Esophagus (tissue), 2 donors: Measurements from ENCODE around the gene PCBD2. TPM values are rescaled to one million over a fixed set of nuclear protein-coding genes. Genes with fewer than 3 reads are reported as not detected.
"Not testable (repeated sequence)": the region's sequence is repeated elsewhere in the genome, so short reads cannot be mapped to it uniquely, and the experiment has no call there.

Source experiments
- H3K27ac ChIP-seq, 2 donors: one replicate each; pipeline ENCODE4 v1.5.1; 2013; ENCODE audit warnings: low read depth in 2 of 2, mild to moderate bottlenecking in 2 of 2, inconsistent platforms in 1 of 2, low read length in 1 of 2, moderate library complexity in 1 of 2
- H3K27me3 ChIP-seq, 2 donors: one replicate each; pipeline ENCODE4 v1.6.1; 2013; ENCODE audit warnings: low read length in 2 of 2, control low read depth in 1 of 2, mild to moderate bottlenecking in 1 of 2; ENCODE audit not compliant: insufficient read depth in 2 of 2, control insufficient read depth in 1 of 2
- H3K36me3 ChIP-seq, 2 donors: one replicate each; pipeline ENCODE4 v1.6.1; 2013; ENCODE audit warnings: low read length in 1 of 2; ENCODE audit not compliant: control insufficient read depth in 2 of 2, insufficient read depth in 2 of 2
- H3K4me1 ChIP-seq, 2 donors: one replicate each; pipeline ENCODE4 v1.6.1; 2013; ENCODE audit warnings: low read length in 1 of 2; ENCODE audit not compliant: control insufficient read depth in 2 of 2, insufficient read depth in 2 of 2
- H3K4me3 ChIP-seq, 2 donors: one replicate each; pipeline ENCODE4 v1.5.1; 2013; ENCODE audit warnings: low read length in 2 of 2, mild to moderate bottlenecking in 2 of 2, low read depth in 1 of 2, moderate library complexity in 1 of 2
- H3K9me3 ChIP-seq, 2 donors: one replicate each; pipeline ENCODE4 v1.6.1; 2013; ENCODE audit warnings: mild to moderate bottlenecking in 2 of 2, low read depth in 1 of 2, low read length in 1 of 2, moderate library complexity in 1 of 2; ENCODE audit not compliant: control insufficient read depth in 2 of 2, insufficient read depth in 1 of 2
- WGBS, 2 donors: extraction: QIAGEN DNeasy Blood & Tissue Kit; methylation state at CpG; one replicate each; pipeline ENCODE4 v1.1.7; 2013; 5-methylcytosine and 5-hydroxymethylcytosine counted together
- polyA plus RNA-seq, 2 donors: library from polyadenylated mRNA; stranded (reverse); fragments of 200-250 nt; gene quantifications; one replicate each; pipeline ENCODE4 v1.2.3, GENCODE V29; 2013
- donor health status: healthy with polysubstance abuse.
- donor health status: Bipolar disorder and iron deficiency.

The PCBD2 gene
- 1 to 10 TPM; 5.7 to 6.0 TPM for polyA plus RNA-seq

DNA sequence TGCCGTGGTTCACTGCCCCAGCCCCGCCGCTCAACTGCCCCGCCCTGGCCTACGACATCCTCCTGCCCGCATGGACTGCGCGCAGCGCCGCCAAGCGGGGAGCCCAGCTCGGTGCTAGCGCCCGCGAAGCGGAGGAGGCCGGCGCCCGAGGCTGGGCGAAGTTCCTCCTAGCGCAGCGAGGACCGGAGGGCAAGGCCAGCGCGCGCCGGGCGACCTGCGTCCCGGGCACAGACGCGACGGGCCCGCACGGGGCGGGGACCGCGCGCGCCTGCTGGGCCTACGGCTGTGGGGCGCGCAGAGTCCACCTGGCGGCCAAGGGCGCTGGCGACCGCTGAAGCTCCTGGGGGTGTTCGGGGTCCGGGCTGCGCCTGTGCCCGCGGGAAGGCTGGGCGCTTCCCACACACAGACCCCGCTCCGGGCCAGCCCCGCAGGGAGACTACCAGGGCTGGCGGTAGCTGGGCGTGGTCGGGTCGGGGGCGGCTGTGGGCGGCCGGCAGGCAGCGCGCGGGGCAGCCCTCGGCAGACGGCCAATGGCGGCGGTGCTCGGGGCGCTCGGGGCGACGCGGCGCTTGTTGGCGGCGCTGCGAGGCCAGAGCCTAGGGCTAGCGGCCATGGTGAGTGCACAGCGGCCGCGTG is at the start of gene PCBD2:
TSS of gene PCBD2 (plus strand) at position 522 of the 636 bp plus-strand sequence. CDS start at position 531, 9 bp downstream.
- Histone ChIP-seq H3K36me3 (no peaks in the 10 kb centered on the region), H3K27ac (peak within 1 kb of the TSS; percentile 100), H3K9me3 (no peaks in the 10 kb centered on the region), H3K4me1 (peaks cover 0 to 4% of the 10 kb centered on the region in 2 donors), H3K4me3 (peak within 1 kb of the TSS; percentile 68 to 85), H3K27me3 (no peaks in the 10 kb centered on the region)
- WGBS, 2 donors, result 0 to 1% methylated on average over 64 to 84 of the region's 84 CpGs

DNA sequence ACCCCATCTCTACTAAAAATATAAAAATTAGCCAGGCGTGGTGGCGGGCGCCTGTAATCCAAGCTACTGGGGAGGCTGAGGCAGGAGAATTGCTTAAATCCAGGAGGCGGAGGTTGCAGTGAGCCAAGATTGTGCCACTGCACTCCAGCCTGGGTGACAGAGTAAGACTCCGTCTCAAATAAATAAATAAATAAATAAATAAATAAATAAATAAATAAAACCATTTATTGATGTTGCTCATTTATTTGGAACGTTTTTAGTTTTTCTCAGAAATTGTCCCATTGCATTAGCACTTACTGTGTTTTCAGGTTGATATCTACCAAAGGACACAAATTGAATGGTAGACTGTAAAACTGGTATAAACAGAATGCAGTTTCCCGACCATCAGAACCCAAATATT is 48.5 kb upstream of the PCBD2 start:
- H3K4me3 ChIP-seq, H3K36me3 ChIP-seq, H3K27me3 ChIP-seq, H3K27ac ChIP-seq, H3K4me1 ChIP-seq, H3K9me3 ChIP-seq: not testable (repeated sequence)
- 91 to 93% methylated on average over 7 of the region's 7 CpGs for WGBS, 2 donors

DNA sequence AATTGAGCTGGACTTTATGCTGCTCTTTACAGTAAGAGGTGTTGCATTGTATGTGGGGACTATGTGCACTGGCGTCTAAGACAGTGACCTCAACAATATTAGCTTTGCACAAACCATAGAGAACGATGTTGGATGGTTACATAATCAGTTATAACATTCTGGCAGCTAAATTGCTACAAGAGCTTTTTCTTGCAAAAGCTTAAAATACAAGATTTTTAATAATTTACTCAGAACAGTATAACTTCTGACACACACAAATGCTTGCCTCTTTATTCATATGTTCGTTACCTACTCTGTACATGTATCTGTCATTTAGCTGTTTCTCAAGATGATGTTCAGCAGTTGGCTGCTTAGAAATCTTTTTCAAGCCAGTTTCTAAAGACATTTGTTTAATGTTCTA is 47.5 kb upstream of the PCBD2 start:
- WGBS, 2 donors, result 62 to 66% methylated on average over 3 of the region's 3 CpGs
- H3K4me1 ChIP-seq, result no peaks in the 10 kb centered on the region
- no peak overlapping the region for H3K27ac ChIP-seq
- H3K9me3 ChIP-seq, result no peaks in the 10 kb centered on the region
- H3K4me3 ChIP-seq, result no peak overlapping the region
- peaks cover 6 to 7% of the 10 kb centered on the region in 2 donors for H3K36me3 ChIP-seq
- H3K27me3 ChIP-seq, result no peaks in the 10 kb centered on the region

DNA sequence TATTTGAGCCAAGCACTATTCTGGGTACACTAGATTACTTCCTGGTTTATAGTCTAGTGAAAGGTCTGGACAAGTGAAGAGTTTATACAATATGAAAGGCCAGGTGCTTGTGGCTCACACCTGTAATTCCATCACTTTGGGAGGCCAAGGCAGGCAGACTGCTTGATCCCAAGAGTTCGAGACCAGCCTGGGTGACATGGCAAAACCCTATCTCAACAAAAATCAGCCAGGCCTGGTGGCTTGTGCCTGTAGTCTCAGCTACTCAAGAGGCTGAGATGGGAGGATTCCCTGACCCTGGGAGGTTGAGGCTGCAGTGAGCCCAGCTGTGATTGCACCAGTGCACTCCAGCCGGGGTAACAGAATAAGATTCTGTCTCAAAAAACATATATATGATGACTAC is 40.2 kb upstream of the PCBD2 start:
- Histone ChIP-seq H3K4me3 (no peak overlapping the region), H3K36me3 (no peaks in the 10 kb centered on the region), H3K27ac (no peak overlapping the region), H3K4me1 (no peaks in the 10 kb centered on the region), H3K27me3 (no peaks in the 10 kb centered on the region), H3K9me3 (no peaks in the 10 kb centered on the region)
- 95 to 96% methylated on average over 2 of the region's 2 CpGs for WGBS, 2 donors

DNA sequence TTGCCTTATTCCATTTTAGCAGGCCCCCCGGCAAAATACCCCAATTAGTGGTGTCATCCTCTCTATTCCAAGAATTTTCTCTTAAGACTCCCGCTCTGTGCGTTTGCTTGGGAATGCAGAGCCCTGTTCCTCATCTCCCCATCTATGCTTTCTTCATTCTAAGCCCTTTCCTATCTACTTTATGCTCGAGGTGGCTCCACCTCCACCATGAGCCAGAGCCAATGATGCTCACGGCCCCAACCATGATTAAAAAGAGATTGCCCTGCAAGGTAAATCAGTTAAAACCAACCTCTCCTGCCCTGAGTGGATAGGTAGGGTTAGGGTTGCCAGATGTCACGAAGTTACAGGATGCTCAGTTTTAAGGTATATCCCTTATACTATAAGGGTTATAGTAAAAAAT is 31.4 kb upstream of the PCBD2 start:
- Histone ChIP-seq H3K36me3 (no peaks in the 10 kb centered on the region), H3K27me3 (no peaks in the 10 kb centered on the region), H3K9me3 (no peaks in the 10 kb centered on the region), H3K4me3 (peak overlapping the region in 1 of 2 donors; percentile 68), H3K27ac (peak overlapping the region in 1 of 2 donors; percentile 85), H3K4me1 (peaks cover 6 to 8% of the 10 kb centered on the region in 2 donors)
- WGBS, 2 donors, result 78 to 79% methylated on average over 6 of the region's 6 CpGs

DNA sequence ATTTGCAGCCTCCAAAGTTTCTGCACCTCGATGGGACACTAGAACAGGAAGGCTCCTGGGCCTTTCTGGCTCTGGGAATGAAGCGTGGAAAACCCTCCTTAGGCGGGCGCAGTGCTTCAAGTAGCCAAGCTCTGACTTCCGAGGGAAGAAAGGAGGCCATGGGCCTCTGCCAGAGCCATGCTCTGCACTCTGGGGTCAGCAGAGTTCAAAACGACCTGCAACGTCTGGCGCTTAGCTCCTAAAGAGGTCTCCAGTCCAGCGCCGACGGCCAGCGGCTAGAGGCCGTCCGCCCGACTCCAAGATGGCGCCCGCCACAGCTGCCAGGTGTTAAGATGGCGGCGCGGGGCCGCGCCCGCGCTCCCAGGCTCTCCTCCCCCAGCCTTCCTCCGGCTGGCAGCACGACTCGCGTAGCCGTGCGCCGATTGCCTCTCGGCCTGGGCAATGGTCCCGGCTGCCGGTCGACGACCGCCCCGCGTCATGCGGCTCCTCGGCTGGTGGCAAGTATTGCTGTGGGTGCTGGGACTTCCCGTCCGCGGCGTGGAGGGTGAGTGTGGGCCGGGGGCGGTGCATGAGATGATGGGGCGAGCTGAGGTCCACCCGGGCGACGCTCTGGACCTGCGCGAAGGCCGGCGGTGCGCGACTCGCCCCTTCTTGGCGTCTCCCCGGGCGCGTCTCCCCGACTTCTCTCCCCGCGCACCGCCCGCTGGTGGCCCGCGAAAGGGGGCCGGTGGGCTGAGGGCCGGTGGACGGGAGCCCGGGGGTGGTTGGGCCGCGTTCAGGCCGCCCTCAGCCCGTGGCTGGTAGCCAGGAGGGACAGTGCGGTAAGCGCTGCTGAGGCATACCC is 30.7 kb upstream of the PCBD2 start, which contains the start of gene TXNDC15:
TSS of gene TXNDC15 (plus strand) at position 385 of the 844 bp plus-strand sequence. CDS start at position 442, 57 bp downstream.
- Histone ChIP-seq H3K4me3 (peak within 1 kb of the TSS; percentile 68 to 94), H3K27ac (peak within 1 kb of the TSS; percentile 84 to 85), H3K27me3 (no peaks in the 10 kb centered on the region), H3K36me3 (no peaks in the 10 kb centered on the region), H3K4me1 (peaks cover 6 to 8% of the 10 kb centered on the region in 2 donors), H3K9me3 (no peaks in the 10 kb centered on the region)
- WGBS, 2 donors, result 2 to 4% methylated on average over 66 to 79 of the region's 79 CpGs

DNA sequence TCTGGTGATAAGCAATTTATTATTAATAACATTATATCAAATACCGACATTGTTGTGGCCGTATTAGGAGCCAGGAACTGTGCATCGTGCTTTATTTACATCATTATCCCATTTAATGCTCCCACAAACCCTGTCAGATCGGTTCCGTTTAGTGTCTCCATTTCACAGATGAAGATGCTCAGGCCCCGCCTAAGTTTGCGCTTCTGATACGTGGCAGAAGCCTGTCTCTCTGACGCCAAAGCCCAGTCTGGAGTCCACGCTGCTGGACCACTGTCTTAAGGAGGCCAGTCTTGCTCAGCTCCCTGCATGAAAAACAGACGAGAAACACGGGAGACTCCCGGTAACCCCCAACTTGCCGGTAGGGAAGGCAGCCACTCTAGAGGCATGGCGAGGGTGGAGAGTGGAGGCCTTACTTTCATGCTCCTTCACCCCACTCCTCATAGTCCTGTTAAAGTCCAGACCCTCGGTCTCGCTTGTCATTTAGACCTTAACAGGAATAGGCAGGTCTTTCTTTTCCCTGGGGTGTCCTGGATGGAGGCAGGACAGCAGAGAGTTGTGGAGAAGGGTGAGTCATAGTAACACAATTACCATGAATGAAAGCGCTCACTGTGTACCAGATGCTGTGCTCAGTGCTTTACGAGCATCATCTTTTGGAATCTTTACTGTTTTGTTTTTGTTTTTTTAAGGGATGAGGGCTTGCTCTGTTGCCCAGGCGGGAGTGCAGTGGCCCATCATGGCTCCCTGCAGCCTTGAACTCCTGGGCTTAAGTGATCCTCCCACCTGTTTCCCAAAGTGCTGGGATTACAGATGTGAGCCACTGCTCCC is 29.9 kb upstream of the PCBD2 start:
- Histone ChIP-seq H3K4me3 (peak overlapping the region; percentile 68 to 94), H3K4me1 (peaks cover 6 to 8% of the 10 kb centered on the region in 2 donors), H3K36me3 (no peaks in the 10 kb centered on the region), H3K9me3 (no peaks in the 10 kb centered on the region), H3K27ac (peak overlapping the region; percentile 84 to 85), H3K27me3 (no peaks in the 10 kb centered on the region)
- 5 to 6% methylated on average over 20 of the region's 20 CpGs for WGBS, 2 donors

DNA sequence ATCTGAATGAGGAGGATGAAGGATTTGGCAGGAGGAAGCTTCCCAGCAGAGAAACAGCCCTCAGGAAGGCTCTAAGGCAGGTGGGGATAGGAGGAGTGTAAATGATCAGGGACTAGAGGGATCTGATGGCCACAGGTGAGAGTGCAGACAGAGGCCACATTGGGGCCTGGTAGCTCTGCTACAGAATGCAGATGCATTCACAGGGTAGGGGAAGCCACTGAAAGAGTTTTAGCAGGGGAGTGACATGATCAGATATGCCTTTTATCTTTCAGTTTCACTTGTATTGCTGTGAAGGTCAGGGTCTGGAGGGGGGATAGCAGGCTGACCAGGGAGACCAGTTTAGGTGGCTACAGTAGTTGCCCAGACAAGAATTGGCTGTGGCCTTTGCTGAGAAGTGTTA is 27.8 kb upstream of the PCBD2 start:
- H3K36me3 ChIP-seq, result no peaks in the 10 kb centered on the region
- no peaks in the 10 kb centered on the region for H3K27me3 ChIP-seq
- H3K27ac ChIP-seq, result no peak overlapping the region
- H3K4me1 ChIP-seq, result peaks cover 6 to 8% of the 10 kb centered on the region in 2 donors
- H3K4me3 ChIP-seq, result no peak overlapping the region
- H3K9me3 ChIP-seq, result no peaks in the 10 kb centered on the region

DNA sequence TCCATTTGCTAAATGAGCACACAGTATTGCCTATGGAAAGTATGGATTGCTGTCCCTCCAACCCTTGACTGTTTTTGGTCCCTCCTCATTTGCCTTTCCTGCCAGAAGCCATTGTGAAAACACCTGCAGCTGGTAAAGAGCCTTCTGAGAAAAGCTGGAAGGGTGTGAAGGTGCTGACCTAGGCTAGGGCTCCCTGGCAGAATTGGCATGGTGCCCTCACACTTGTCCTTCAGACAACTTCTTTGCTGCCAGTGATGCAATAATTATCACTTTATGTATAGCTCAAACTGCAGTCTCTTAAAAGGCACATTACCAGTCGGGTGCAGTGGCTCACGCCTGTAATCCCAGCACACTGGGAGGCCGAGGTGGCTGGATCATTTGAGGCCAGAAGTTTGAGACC is 26.5 kb upstream of the PCBD2 start:
- 86 to 89% methylated on average over 3 of the region's 3 CpGs for WGBS, 2 donors
- no peak overlapping the region for H3K27ac ChIP-seq
- no peaks in the 10 kb centered on the region for H3K36me3 ChIP-seq
- peaks cover 6 to 8% of the 10 kb centered on the region in 2 donors for H3K4me1 ChIP-seq
- H3K4me3 ChIP-seq, result no peak overlapping the region
- H3K9me3 ChIP-seq, result no peaks in the 10 kb centered on the region
- H3K27me3 ChIP-seq, result no peaks in the 10 kb centered on the region
